AML-193 (cell line): ENCODE data around the gene ATF5.

Experiments
- DNase-seq, 2 experiments: peaks; one replicate each; lab custom pipeline; 2025; lab: John Stamatoyannopoulos, UW

ATF5 gene

GRCh38 chr19:49894879-49895565 is 34.0 kb upstream of the ATF5 start:
- DNase-seq: no peak

- DNase-seq: no peak
Observed at GRCh38 chr19:49895566-49896297, 33.3 kb upstream of the ATF5 start.

GRCh38 chr19:49896863-49897621 is 32.0 kb upstream of the ATF5 start, which contains the start of gene IL4I1:
Gene IL4I1 (minus strand): TSS chr19:49896887. CDS start chr19:49896160, 727 bp downstream.
- DNase-seq: peak; percentile 6 to 15

- DNase-seq: no peak
Observed at GRCh38 chr19:49904136-49904535, 24.9 kb upstream of the ATF5 start.

- DNase-seq: no peak
Observed at GRCh38 chr19:49906879-49907564, 22.0 kb upstream of the ATF5 start.

- DNase-seq: no peak
Observed at GRCh38 chr19:49907745-49908446, 21.1 kb upstream of the ATF5 start.

GRCh38 chr19:49908480-49909420 is 20.3 kb upstream of the ATF5 start:
- DNase-seq: no peak

- no peak for DNase-seq
Observed at GRCh38 chr19:49910179-49910578, 18.8 kb upstream of the ATF5 start.

- DNase-seq: peak; percentile 24 to 38
Observed at GRCh38 chr19:49911381-49912145, 17.4 kb upstream of the ATF5 start.

- no peak for DNase-seq
Observed at GRCh38 chr19:49912965-49913685, 15.9 kb upstream of the ATF5 start.

GRCh38 chr19:49913720-49914119 is 15.3 kb upstream of the ATF5 start:
- no peak for DNase-seq

GRCh38 chr19:49915271-49915670 is 13.7 kb upstream of the ATF5 start:
- DNase-seq: no peak

- DNase-seq: no peak
Observed at GRCh38 chr19:49916839-49917733, 11.9 kb upstream of the ATF5 start.

- no peak for DNase-seq
Observed at GRCh38 chr19:49918089-49918488, 10.9 kb upstream of the ATF5 start.

- DNase-seq: no peak
Observed at GRCh38 chr19:49920624-49921363, 8.2 kb upstream of the ATF5 start.

- no peak for DNase-seq
Observed at GRCh38 chr19:49921871-49922795, 6.9 kb upstream of the ATF5 start.
